ENCODE results near the gene TSPEAR. TPM values are rescaled to one million over a fixed set of nuclear protein-coding genes. Genes with fewer than 3 reads are reported as not detected.
A peak's percentile ranks its signal among the peaks of the same experiment; 100 is the strongest.
"Not testable (repeated sequence)": the region's sequence is repeated elsewhere in the genome, so short reads cannot be mapped to it uniquely, and the experiment has no call there.

Gene TSPEAR
- polyA plus RNA-seq, 3 donors from 2014 or later = not detected

DNA sequence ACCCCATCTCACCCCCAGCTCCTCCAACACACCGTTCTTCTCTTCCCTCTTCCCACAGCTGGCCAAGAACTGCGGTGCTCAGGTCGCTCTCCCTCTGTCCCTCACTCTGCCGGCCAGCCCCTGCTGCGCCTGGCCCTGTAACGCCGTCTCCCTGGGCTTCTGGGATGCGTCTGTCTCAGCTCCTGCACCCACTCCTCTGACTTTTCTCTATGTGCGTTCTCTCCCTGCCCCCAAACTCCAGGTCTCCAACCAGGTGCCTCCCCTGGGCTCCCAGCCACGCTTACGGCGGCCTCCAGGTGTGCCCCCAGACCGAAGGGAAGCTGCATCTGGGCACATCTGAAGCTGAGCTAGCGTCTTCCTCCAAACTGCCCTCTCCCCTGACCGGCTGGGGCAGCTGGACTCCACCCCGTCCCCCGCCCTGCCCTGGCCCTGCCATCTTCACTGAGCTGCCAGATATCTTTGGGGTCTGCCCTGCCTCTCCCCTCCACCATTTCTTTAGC lies 11.8 kb downstream of the TSPEAR start:
- peaks cover 11 to 26% (median 12%) of the 10 kb centered on the region in 3 donors for H3K27me3 Mint-ChIP-seq (ENCODE audit: low read depth in 3 of 3)
- peaks cover 0 to 4% (median 0%) of the 10 kb centered on the region in 6 donors for H3K9me3 Mint-ChIP-seq
- no peak overlapping the region for H3K4me3 Mint-ChIP-seq
- peak overlapping the region in 1 of 6 donors; percentile 46 for H3K27ac Mint-ChIP-seq
- H3K4me1 Mint-ChIP-seq = peaks cover 0 to 3% of the 10 kb centered on the region in 2 donors
- H3K36me3 Mint-ChIP-seq = peaks cover 0 to 4% (median 0%) of the 10 kb centered on the region in 3 donors
- DNase-seq = no peak

DNA sequence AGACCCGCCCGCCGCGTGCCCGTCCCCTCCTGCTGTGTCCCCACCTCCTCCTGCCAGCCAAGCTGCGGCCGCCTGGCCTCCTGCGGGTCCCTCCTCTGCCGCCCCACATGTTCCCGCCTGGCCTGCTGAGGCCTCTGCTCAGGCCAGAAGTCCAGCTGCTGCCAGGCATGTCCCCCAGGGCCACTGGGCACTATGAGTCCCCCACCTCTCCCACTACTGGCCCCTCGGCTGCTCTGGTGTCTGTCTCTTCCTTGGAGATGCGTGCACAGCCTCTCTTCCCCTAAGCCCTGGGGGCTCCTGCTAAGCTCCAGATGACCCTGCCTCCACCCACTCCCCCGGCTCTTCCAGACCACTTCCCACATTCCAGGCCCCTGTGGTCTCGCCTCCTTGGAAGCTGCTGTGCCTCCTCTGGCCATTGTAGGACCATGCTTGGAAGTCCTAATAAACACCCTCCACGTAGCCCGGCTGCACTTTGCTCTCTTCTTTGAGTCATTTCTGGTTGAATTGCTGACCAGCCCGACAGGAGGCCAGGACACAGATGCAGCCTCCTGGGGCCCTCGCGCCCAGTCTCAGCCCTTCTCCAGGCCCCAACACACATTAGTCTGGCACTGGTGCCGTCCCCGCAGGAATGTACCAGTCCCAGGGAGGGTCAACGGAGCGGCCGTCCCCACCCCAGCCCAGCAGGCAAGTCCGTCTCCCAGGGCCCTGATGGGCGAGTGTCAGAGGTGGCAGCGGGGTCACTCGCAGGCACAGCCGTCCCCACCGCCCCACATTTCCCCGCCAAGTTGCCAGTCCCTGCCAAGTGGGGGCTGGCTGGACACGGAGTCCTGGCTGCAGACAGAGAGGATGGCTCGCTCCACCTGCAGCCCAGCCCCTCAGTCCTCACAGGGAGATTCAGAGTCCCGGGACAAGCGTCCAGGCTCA lies 13.3 kb downstream of the TSPEAR start:
- DNase-seq = no peak
- no peak overlapping the region for H3K4me3 Mint-ChIP-seq
- H3K27ac Mint-ChIP-seq = peak overlapping the region in 1 of 6 donors; percentile 55
- peaks cover 0 to 4% (median 0%) of the 10 kb centered on the region in 3 donors for H3K36me3 Mint-ChIP-seq
- peaks cover 8 to 24% (median 8%) of the 10 kb centered on the region in 3 donors for H3K27me3 Mint-ChIP-seq (ENCODE audit: low read depth in 3 of 3)
- peaks cover 0 to 8% of the 10 kb centered on the region in 2 donors for H3K4me1 Mint-ChIP-seq
- H3K9me3 Mint-ChIP-seq = peaks cover 0 to 5% (median 0%) of the 10 kb centered on the region in 6 donors

DNA sequence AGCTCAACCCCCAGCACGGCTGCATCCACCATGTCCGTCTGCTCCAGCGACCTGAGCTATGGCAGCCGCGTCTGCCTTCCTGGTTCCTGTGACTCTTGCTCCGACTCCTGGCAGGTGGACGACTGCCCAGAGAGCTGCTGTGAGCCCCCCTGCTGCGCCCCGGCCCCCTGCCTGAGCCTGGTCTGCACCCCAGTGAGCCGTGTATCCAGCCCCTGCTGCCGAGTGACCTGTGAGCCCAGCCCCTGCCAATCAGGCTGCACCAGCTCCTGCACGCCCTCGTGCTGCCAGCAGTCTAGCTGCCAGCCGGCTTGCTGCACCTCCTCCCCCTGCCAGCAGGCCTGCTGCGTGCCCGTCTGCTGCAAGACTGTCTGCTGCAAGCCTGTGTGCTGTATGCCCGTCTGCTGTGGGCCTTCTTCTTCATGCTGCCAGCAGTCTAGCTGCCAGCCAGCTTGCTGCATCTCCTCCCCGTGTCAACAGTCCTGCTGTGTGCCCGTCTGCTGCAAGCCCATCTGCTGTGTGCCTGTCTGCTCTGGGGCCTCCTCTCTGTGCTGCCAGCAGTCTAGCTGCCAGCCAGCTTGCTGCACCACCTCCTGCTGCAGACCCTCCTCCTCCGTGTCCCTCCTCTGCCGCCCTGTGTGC lies 14.1 kb downstream of the TSPEAR start, which contains the start of gene KRTAP10-12:
KRTAP10-12 (plus strand) TSS at position 1 of the 639 bp plus-strand sequence; CDS start at position 31, 30 bp downstream.
- H3K27ac Mint-ChIP-seq = peak within 1 kb of the TSS in 1 of 6 donors; percentile 55
- not testable (repeated sequence) for H3K4me3 Mint-ChIP-seq, H3K36me3 Mint-ChIP-seq, H3K4me1 Mint-ChIP-seq, DNase-seq
- H3K9me3 Mint-ChIP-seq = peaks cover 0 to 13% (median 5%) of the 10 kb centered on the region in 6 donors
- H3K27me3 Mint-ChIP-seq (ENCODE audit: low read depth in 3 of 3) = peaks cover 8 to 23% (median 8%) of the 10 kb centered on the region in 3 donors

GRCh38 chr21:44696572-44696971 lies 14.8 kb downstream of the TSPEAR start:
- Mint-ChIP-seq H3K27ac (no peak overlapping the region), H3K4me1 (peaks cover 0 to 8% of the 10 kb centered on the region in 2 donors), H3K9me3 (peaks cover 0 to 18% (median 6%) of the 10 kb centered on the region in 6 donors), H3K27me3 (ENCODE audit: low read depth in 3 of 3) (peaks cover 8 to 19% (median 10%) of the 10 kb centered on the region in 3 donors), H3K4me3 (no peak overlapping the region), H3K36me3 (peaks cover 0 to 7% (median 4%) of the 10 kb centered on the region in 3 donors)
- DNase-seq = no peak

DNA sequence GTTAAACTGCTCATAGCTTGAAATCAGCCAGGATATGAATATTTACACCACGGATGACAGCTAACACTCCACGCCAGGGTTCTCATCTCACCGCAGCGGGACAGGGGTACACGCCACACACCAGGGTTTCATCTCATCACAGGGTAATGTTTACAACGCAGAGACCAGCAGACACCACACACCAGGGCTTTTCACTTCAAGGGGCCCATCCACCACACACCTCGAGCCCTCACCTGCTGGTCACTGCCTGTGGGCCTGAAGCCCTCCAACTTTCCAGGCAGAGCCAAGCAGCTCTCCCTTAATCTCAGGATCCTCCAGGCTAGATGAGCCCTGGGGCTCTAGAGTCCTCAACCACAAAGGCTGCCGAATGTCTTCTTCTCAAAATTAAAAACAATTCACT lies 15.7 kb downstream of the TSPEAR start:
- no peak for DNase-seq
- H3K27ac Mint-ChIP-seq = no peak overlapping the region
- peaks cover 0 to 18% (median 6%) of the 10 kb centered on the region in 6 donors for H3K9me3 Mint-ChIP-seq
- peaks cover 0 to 7% (median 4%) of the 10 kb centered on the region in 3 donors for H3K36me3 Mint-ChIP-seq
- H3K4me3 Mint-ChIP-seq = no peak overlapping the region
- H3K27me3 Mint-ChIP-seq (ENCODE audit: low read depth in 3 of 3) = peaks cover 5 to 16% (median 10%) of the 10 kb centered on the region in 3 donors
- H3K4me1 Mint-ChIP-seq = peaks cover 0 to 8% of the 10 kb centered on the region in 2 donors

DNA sequence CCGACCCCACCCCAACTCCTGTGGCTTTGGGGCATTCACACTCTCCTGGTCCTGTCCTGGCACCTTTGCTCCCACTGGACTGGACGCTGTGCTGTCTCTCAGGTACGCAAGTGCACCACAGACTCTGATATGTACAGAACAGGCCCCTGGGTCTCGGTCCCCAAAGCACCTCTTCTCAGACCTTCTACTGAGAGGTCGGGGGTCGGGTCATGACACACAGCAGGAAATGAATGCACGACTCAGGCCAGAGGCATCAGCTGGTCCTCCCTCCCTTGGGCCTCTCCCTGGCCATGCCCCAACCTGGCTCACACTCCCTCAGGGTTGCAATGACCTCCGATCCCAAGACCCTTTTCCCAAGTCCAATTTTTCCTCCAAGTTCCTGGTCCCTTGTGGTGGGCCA lies 16.2 kb downstream of the TSPEAR start:
- peaks cover 4 to 16% (median 10%) of the 10 kb centered on the region in 3 donors for H3K27me3 Mint-ChIP-seq (ENCODE audit: low read depth in 3 of 3)
- H3K27ac Mint-ChIP-seq = no peak overlapping the region
- no peak overlapping the region for H3K4me3 Mint-ChIP-seq
- peaks cover 0 to 7% (median 4%) of the 10 kb centered on the region in 3 donors for H3K36me3 Mint-ChIP-seq
- H3K4me1 Mint-ChIP-seq = peaks cover 0 to 8% of the 10 kb centered on the region in 2 donors
- no peak for DNase-seq
- H3K9me3 Mint-ChIP-seq = peaks cover 0 to 18% (median 6%) of the 10 kb centered on the region in 6 donors

DNA sequence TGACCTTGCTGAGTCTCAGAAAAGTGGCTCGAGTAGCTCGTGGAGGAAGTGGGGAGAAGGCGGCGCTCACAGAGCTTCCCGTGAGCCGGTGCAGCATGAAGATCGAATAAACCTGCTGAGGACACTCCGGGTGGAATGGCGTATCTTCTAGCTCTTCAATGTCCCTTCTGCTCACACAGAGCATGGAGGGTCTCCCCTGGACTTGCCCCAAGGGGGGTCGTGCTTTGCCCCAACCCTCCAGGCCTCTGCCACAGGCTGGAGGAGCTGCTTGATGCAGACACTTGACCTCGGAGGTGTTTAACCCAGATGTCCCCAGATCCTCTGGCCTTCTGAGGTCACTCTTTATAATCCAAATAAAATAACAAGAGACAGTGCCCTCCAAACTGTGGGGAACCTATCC lies 16.6 kb downstream of the TSPEAR start:
- peaks cover 4 to 14% (median 10%) of the 10 kb centered on the region in 3 donors for H3K27me3 Mint-ChIP-seq (ENCODE audit: low read depth in 3 of 3)

GRCh38 chr21:44692798-44693512 lies 18.4 kb downstream of the TSPEAR start:
- H3K36me3 Mint-ChIP-seq = peaks cover 0 to 7% (median 4%) of the 10 kb centered on the region in 3 donors
- H3K4me1 Mint-ChIP-seq = peaks cover 0 to 7% of the 10 kb centered on the region in 2 donors
- no peak overlapping the region for H3K27ac Mint-ChIP-seq
- peaks cover 0 to 18% (median 6%) of the 10 kb centered on the region in 6 donors for H3K9me3 Mint-ChIP-seq
- DNase-seq = no peak
- peaks cover 5 to 9% (median 7%) of the 10 kb centered on the region in 3 donors for H3K27me3 Mint-ChIP-seq (ENCODE audit: low read depth in 3 of 3)
- H3K4me3 Mint-ChIP-seq = no peak overlapping the region

More for the DNA sequence above, 16.6 kb downstream of the TSPEAR start:
- Mint-ChIP-seq H3K4me3 (peak overlapping the region in 1 of 5 donors; percentile 45), H3K27ac (peak overlapping the region in 1 of 6 donors; percentile 24), H3K36me3 (peaks cover 0 to 7% (median 4%) of the 10 kb centered on the region in 3 donors), H3K4me1 (peaks cover 0 to 8% of the 10 kb centered on the region in 2 donors), H3K9me3 (peaks cover 0 to 18% (median 6%) of the 10 kb centered on the region in 6 donors)
- DNase-seq = no peak

DNA sequence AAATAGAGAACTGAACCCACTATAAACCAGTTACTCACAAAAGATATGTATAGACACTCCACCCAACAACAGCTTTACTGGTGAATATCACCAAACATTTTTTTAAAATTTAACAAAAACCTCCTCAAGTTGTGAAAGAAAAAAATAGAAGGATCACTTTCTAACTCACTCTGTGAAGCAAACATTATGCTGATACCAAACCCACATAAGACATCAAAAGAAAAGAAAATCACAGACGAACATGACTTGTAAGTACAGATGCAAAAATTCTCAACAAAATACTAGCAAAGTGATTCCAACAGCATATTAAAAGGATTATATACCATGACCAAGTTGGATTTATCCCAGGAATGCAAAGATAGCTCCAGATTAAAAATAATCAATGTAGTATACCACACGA lies 19.7 kb downstream of the TSPEAR start:
- Mint-ChIP-seq H3K9me3 (peaks cover 0 to 18% (median 6%) of the 10 kb centered on the region in 6 donors), H3K4me3 (no peak overlapping the region), H3K4me1 (peaks cover 0 to 5% of the 10 kb centered on the region in 2 donors), H3K36me3 (peaks cover 0 to 7% (median 4%) of the 10 kb centered on the region in 3 donors), H3K27ac (no peak overlapping the region), H3K27me3 (ENCODE audit: low read depth in 3 of 3) (peaks cover 4 to 11% (median 5%) of the 10 kb centered on the region in 3 donors)
- no peak for DNase-seq

DNA sequence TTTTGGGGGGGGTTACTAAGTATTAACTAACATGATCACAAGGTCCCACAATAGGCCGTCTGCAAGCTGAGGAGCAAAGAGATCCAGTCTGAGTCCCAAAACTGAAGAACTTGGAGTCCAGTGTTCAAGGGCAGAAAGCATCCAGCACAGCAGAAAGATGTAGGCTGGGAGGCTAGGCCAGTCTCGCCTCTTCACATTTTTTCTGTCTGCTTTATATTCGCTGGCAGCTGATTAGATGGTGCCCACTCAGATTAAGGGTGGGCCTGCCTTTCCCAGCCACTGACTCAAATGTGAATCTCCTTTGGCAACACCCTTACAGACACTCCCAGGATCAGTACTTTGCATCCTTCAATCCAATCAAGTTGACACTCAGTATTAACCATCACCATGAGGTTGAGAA lies 21.6 kb downstream of the TSPEAR start:
- DNase-seq; H3K27me3 Mint-ChIP-seq (ENCODE audit: low read depth in 3 of 3); H3K4me3 Mint-ChIP-seq; H3K36me3 Mint-ChIP-seq: not testable (repeated sequence)
- H3K27ac Mint-ChIP-seq = peak overlapping the region in 1 of 6 donors; percentile 64
- peaks cover 7 to 12% of the 10 kb centered on the region in 2 donors for H3K4me1 Mint-ChIP-seq
- peaks cover 0 to 18% (median 6%) of the 10 kb centered on the region in 6 donors for H3K9me3 Mint-ChIP-seq

DNA sequence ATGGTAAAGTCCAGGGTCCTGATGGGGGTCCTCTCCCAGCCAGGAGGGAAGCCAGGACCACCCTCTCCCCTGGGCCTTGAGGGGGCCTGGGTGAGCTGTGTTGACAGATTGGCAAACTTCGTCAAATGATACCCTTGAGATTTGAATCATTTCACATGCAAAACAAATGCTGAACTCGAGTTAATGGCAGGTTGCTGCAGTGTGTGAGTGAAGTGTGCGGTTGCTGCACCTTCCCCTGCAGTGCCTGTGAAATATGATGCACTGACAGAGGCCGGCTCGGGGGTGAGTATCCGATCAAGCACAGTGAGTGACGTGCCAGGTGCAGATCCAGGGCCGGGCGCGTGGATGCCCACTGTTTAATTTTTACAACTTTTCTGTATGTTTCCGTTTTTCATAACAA lies 23.7 kb downstream of the TSPEAR start:
- no peak overlapping the region for H3K27ac Mint-ChIP-seq
- peaks cover 6 to 7% of the 10 kb centered on the region in 2 donors for H3K4me1 Mint-ChIP-seq
- no peak for DNase-seq
- peaks cover 0 to 9% (median 4%) of the 10 kb centered on the region in 6 donors for H3K9me3 Mint-ChIP-seq
- H3K4me3 Mint-ChIP-seq = no peak overlapping the region
- H3K27me3 Mint-ChIP-seq (ENCODE audit: low read depth in 3 of 3) = peaks cover 5 to 6% (median 5%) of the 10 kb centered on the region in 3 donors
- peaks cover 0 to 3% (median 0%) of the 10 kb centered on the region in 3 donors for H3K36me3 Mint-ChIP-seq

DNA sequence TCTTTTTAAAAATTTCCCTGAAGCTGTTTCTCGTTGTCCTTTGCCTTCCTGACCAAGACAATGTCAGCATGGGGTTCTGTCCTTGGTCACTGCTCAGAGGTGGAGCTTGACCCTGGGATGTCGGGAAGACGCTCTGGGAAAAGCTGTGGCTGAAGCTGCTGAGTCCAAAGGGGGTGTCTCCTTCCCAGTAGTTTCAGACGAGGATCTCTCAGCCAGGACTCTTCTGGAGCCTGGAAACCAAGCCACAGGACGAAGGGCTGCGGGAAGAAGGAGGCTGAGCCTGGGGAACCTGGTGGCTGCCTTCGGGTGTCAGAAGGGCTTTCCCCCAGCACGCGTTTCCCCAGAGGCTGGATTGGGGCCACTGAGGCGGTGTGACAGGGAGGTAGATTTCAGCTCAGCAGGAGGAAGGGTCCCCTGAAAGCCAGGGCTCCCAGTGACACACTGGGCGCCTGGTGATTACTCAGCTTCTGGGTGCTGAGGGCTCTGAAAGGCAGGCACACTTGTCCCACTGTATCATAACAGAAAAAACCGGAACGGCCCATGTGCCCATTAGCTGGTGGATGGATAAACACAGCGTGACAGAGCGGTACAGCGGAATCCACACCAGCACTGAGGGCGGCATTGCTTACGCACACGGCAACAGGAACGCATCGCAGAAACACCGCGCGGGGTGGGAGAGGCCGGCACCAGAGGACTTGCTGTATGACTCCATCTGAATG lies 24.4 kb downstream of the TSPEAR start:
- no peak overlapping the region for H3K4me3 Mint-ChIP-seq
- peaks cover 0 to 3% (median 0%) of the 10 kb centered on the region in 6 donors for H3K9me3 Mint-ChIP-seq
- no peak for DNase-seq
- peaks cover 2 to 10% (median 9%) of the 10 kb centered on the region in 3 donors for H3K27me3 Mint-ChIP-seq (ENCODE audit: low read depth in 3 of 3)
- H3K4me1 Mint-ChIP-seq = peaks cover 6 to 7% of the 10 kb centered on the region in 2 donors
- no peaks in the 10 kb centered on the region for H3K36me3 Mint-ChIP-seq
- no peak overlapping the region for H3K27ac Mint-ChIP-seq
